ENCODE results near the gene SLC9B2. TPM values are rescaled to one million over a fixed set of nuclear protein-coding genes. Genes with fewer than 3 reads are reported as not detected.
A peak's percentile ranks its signal among the peaks of the same experiment; 100 is the strongest.

The SLC9B2 gene
- total RNA-seq, 4 donors from 2014 or later = 1.1 to 19.0 (median 7.8) TPM

GRCh38 chr4:103098756-103099440 is 22.3 kb upstream of the SLC9B2 start:
- H3K4me1 ChIP-seq = peaks cover 0 to 28% (median under 1%) of the 10 kb centered on the region in 4 donors
- DNase-seq = no peak
- TF ChIP-seq CTCF (IDR thresholded peaks at IDR 0.05) (no peak), POLR2A (IDR thresholded peaks at IDR 0.05) (no peak)
- H3K27ac ChIP-seq = peak overlapping the region; percentile 18 to 62 (median 50)
- H3K4me3 ChIP-seq = peak overlapping the region in 3 of 4 donors; percentile 31 to 54 (median 48)
- H3K9me3 ChIP-seq = no peaks in the 10 kb centered on the region
- no peaks in the 10 kb centered on the region for H3K36me3 ChIP-seq
- no peaks in the 10 kb centered on the region for H3K27me3 ChIP-seq

GRCh38 chr4:103098341-103098740 is 21.8 kb upstream of the SLC9B2 start:
- H3K4me3 ChIP-seq = peak overlapping the region in 1 of 4 donors; percentile 54
- no peaks in the 10 kb centered on the region for H3K9me3 ChIP-seq
- TF ChIP-seq CTCF (IDR thresholded peaks at IDR 0.05) = no peak
- TF ChIP-seq POLR2A (IDR thresholded peaks at IDR 0.05) = no peak
- H3K27me3 ChIP-seq = no peaks in the 10 kb centered on the region
- no peak for DNase-seq
- H3K27ac ChIP-seq = peak overlapping the region in 1 of 4 donors; percentile 62
- peaks cover 0 to 28% (median under 1%) of the 10 kb centered on the region in 4 donors for H3K4me1 ChIP-seq
- no peaks in the 10 kb centered on the region for H3K36me3 ChIP-seq

- TF ChIP-seq CTCF (IDR thresholded peaks at IDR 0.05) = no peak
- TF ChIP-seq POLR2A (IDR thresholded peaks at IDR 0.05) = no peak
- no peak for DNase-seq
- H3K4me1 ChIP-seq = peaks cover 0 to 28% (median under 1%) of the 10 kb centered on the region in 4 donors
- H3K36me3 ChIP-seq = no peaks in the 10 kb centered on the region
- no peaks in the 10 kb centered on the region for H3K9me3 ChIP-seq
- peak overlapping the region in 1 of 4 donors; percentile 52 for H3K27ac ChIP-seq
- no peaks in the 10 kb centered on the region for H3K27me3 ChIP-seq
- H3K4me3 ChIP-seq = no peak overlapping the region
Observed at GRCh38 chr4:103097112-103097511, 20.6 kb upstream of the SLC9B2 start.

- Histone ChIP-seq H3K4me3 (no peak overlapping the region), H3K36me3 (peaks cover 0 to 17% (median 0%) of the 10 kb centered on the region in 3 donors), H3K27me3 (no peaks in the 10 kb centered on the region), H3K9me3 (no peaks in the 10 kb centered on the region), H3K4me1 (peaks cover 0 to 28% (median under 1%) of the 10 kb centered on the region in 4 donors), H3K27ac (no peak overlapping the region)
- TF ChIP-seq POLR2A (IDR thresholded peaks at IDR 0.05) = no peak
- DNase-seq = no peak
Observed at GRCh38 chr4:103095080-103095479, 18.5 kb upstream of the SLC9B2 start.

- Histone ChIP-seq H3K27ac (no peak overlapping the region), H3K4me1 (peaks cover 0 to 10% (median 0%) of the 10 kb centered on the region in 4 donors), H3K27me3 (no peaks in the 10 kb centered on the region), H3K4me3 (no peak overlapping the region), H3K36me3 (peaks cover 0 to 45% (median 0%) of the 10 kb centered on the region in 3 donors), H3K9me3 (no peaks in the 10 kb centered on the region)
- TF ChIP-seq POLR2A (IDR thresholded peaks at IDR 0.05) = no peak
- no peak for TF ChIP-seq CTCF (IDR thresholded peaks at IDR 0.05)
- DNase-seq = no peak
Observed at GRCh38 chr4:103092245-103092644, 15.7 kb upstream of the SLC9B2 start.

- Histone ChIP-seq H3K27me3 (no peaks in the 10 kb centered on the region), H3K36me3 (peaks cover 0 to 50% (median 0%) of the 10 kb centered on the region in 3 donors), H3K4me3 (no peak overlapping the region), H3K27ac (no peak overlapping the region), H3K9me3 (no peaks in the 10 kb centered on the region), H3K4me1 (peaks cover 0 to 5% (median 0%) of the 10 kb centered on the region in 4 donors)
- TF ChIP-seq CTCF (IDR thresholded peaks at IDR 0.05) (peak in 5 of 6 experiments; percentile 21 to 72 (median 62)), POLR2A (IDR thresholded peaks at IDR 0.05) (no peak)
- DNase-seq = peak in 2 of 3 donors; percentile 25 to 64
Observed at GRCh38 chr4:103091601-103092223, 15.2 kb upstream of the SLC9B2 start.

All from Peyer's patch (tissue), 4 donors.